Endothelial cell of umbilical vein (primary cell): ENCODE measurements around the gene TADA2A. TPM values are rescaled to one million over a fixed set of nuclear protein-coding genes. Genes with fewer than 3 reads are reported as not detected.

Source experiments
- BruUV-seq: library from RNA; stranded (reverse); fragments of 400-500 nt; replicated peaks from 2 replicates; lab custom pipeline; 2021; lab: Mats Ljungman, UMichigan
- CTCF ChIA-PET: fragments of 300-600, 350-600 bp; sonication (Branson Sonifier 250); formaldehyde crosslinking; loops from one replicate; lab custom pipeline; 2021; ENCODE audit warnings: antibody characterized with exemption, inconsistent platforms; lab: Charles Lee
- POLR2A ChIA-PET: fragments of 300-600, 350-600 bp; sonication (Branson Sonifier 250); formaldehyde crosslinking; loops from one replicate; lab custom pipeline; 2021; ENCODE audit warnings: antibody characterized with exemption, inconsistent platforms; lab: Charles Lee
- DNase-seq: peaks from one replicate; pipeline ENCODE4 v3.0.0-alpha.2; 2011; ENCODE audit warnings: low read depth, low spot score
- FAIRE-seq: peaks from 2 replicates; lab custom pipeline; 2011; peaks lifted over from hg19 to GRCh38; lab: Jason Lieb, UNC
- H2AFZ ChIP-seq: 2 replicates; pipeline ENCODE4 v1.6.0; 2012; ENCODE audit warnings: low read depth, low read length, control low read depth, inconsistent platforms
- H3K27ac ChIP-seq: 2 replicates; pipeline ENCODE4 v1.5.1; 2011; ENCODE audit warnings: low read depth, mild to moderate bottlenecking, control low read depth, low read length, moderate library complexity; ENCODE audit not compliant: insufficient read depth
- H3K27me3 ChIP-seq, 2 experiments: 2 replicates each; pipeline versions ENCODE4 v1.6.0 to v1.6.1; 2011; ENCODE audit warnings: low read length in 2 of 2, mixed read lengths in 1 of 2; ENCODE audit not compliant: control insufficient read depth in 2 of 2, insufficient read depth in 2 of 2
- H3K36me3 ChIP-seq, 2 experiments: 2 replicates in 1 of 2; 3 replicates in 1 of 2; pipeline ENCODE4 v1.5.1; 2011; ENCODE audit warnings: low read length in 2 of 2, mild to moderate bottlenecking in 1 of 2, moderate library complexity in 1 of 2; ENCODE audit not compliant: control insufficient read depth in 2 of 2, insufficient read depth in 2 of 2; ENCODE audit errors: extremely low read depth in 1 of 2
- H3K4me1 ChIP-seq: 3 replicates; pipeline ENCODE4 v1.5.1; 2011; ENCODE audit warnings: mild to moderate bottlenecking, low read length; ENCODE audit not compliant: control insufficient read depth, insufficient read depth; ENCODE audit errors: extremely low read depth
- H3K4me2 ChIP-seq: 2 replicates; pipeline ENCODE4 v1.6.1; 2011; ENCODE audit warnings: low read length, control low read depth, mixed read lengths; ENCODE audit not compliant: insufficient read depth
- H3K4me3 ChIP-seq, 3 experiments: fragments of 200-600 bp in 1 of 3; sonication (generic), shearing (Covaris generic) in 1 of 3; replicated peaks in 1 of 3; 2 replicates each; pipeline ENCODE4 v1.5.1; 2011 to 2016; ENCODE audit warnings: control low read depth in 3 of 3, low read length in 3 of 3, mild to moderate bottlenecking in 2 of 3, inconsistent platforms in 1 of 3, low read depth in 1 of 3, moderate library complexity in 1 of 3; ENCODE audit not compliant: insufficient read depth in 1 of 3
- H3K79me2 ChIP-seq: 2 replicates; pipeline ENCODE4 v1.6.0; 2012; ENCODE audit warnings: low read length, inconsistent platforms; ENCODE audit not compliant: control insufficient read depth, insufficient read depth
- H3K9ac ChIP-seq: replicated peaks from 2 replicates; pipeline ENCODE3; 2011; ENCODE audit warnings: low read length, control low read depth; ENCODE audit not compliant: insufficient read depth; ENCODE audit errors: extremely low read depth
- H3K9me1 ChIP-seq: replicated peaks from 3 replicates; pipeline ENCODE4 v1.6.0; 2011; ENCODE audit warnings: mild to moderate bottlenecking, low read length; ENCODE audit not compliant: control insufficient read depth, insufficient read depth; ENCODE audit errors: extremely low read depth
- H3K9me3 ChIP-seq: replicated peaks from 2 replicates; pipeline ENCODE4 v1.5.1; 2012; ENCODE audit warnings: low read length, inconsistent platforms; ENCODE audit not compliant: control insufficient read depth, insufficient read depth
- H4K20me1 ChIP-seq: replicated peaks from 2 replicates; pipeline ENCODE3; 2011; ENCODE audit warnings: mild to moderate bottlenecking, low read length; ENCODE audit not compliant: control insufficient read depth, insufficient read depth; ENCODE audit errors: extremely low read depth
- EZH2 ChIP-seq: IDR thresholded peaks from 2 replicates; pipeline ENCODE4 v1.6.1; 2012; ENCODE audit warnings: borderline replicate concordance, low read depth, mild to moderate bottlenecking, moderate library complexity, low read length, inconsistent platforms; ENCODE audit not compliant: severe bottlenecking
- FOS ChIP-seq: IDR thresholded peaks from 2 replicates; pipeline ENCODE4 v1.6.1; 2011; ENCODE audit warnings: mild to moderate bottlenecking, low read length, moderate library complexity, borderline replicate concordance; ENCODE audit not compliant: insufficient read depth
- GATA2 ChIP-seq: IDR thresholded peaks from 2 replicates; pipeline ENCODE4 v1.7.0; 2011; ENCODE audit warnings: low read depth, mild to moderate bottlenecking, moderate library complexity, mixed read lengths, low read length; ENCODE audit not compliant: insufficient read length, insufficient read depth
- JUN ChIP-seq: IDR thresholded peaks from 2 replicates; pipeline ENCODE4 v1.6.1; 2011; ENCODE audit warnings: borderline replicate concordance, low read depth; ENCODE audit not compliant: insufficient read length, insufficient read depth
- MYC ChIP-seq: IDR thresholded peaks from one replicate; pipeline ENCODE4 v1.6.1; 2011; ENCODE audit warnings: mild to moderate bottlenecking, low read depth, low read length
- POLR2A ChIP-seq: IDR thresholded peaks from 2 replicates; pipeline ENCODE4 v1.6.1; 2012; ENCODE audit warnings: low read depth, mild to moderate bottlenecking, control low read depth, low read length
- POLR2AphosphoS5 ChIP-seq: IDR thresholded peaks from 2 replicates; pipeline ENCODE4 v1.6.1; 2012; ENCODE audit warnings: low read depth, mild to moderate bottlenecking, control low read depth, low read length, moderate library complexity; ENCODE audit not compliant: insufficient read depth
- dilution Hi-C: fragments of 300-500 bp; cut with MboI; formaldehyde crosslinking; loops from one replicate; pipeline ENCODE4 v1.15.0; 2019; ENCODE audit warnings: low sequenced_read_pairs; ENCODE audit not compliant: extremely low pct_ligation_motif_present
- intact Hi-C: fragments of 100-400 bp; cut with micrococcal nuclease; formaldehyde crosslinking; loops from one replicate; pipeline ENCODE4 v1.10.0; 2022
- polyA plus RNA-seq, 4 experiments: library from polyadenylated mRNA; depleted of rRNA in 3 of 4; stranded (reverse) in 3 of 4; unstranded in 1 of 4; fragments of >200 nt; gene quantifications; 2 replicates each; pipeline versions ENCODE4 v1.2.1 to v1.2.3, GENCODE V29; 2011 to 2012; ENCODE audit warnings: missing spikeins in 1 of 4
- total RNA-seq: library from RNA; stranded (reverse); gene quantifications from 2 replicates; pipeline ENCODE4 v1.2.3, GENCODE V29; 2021
- TF ChIP-seq, protein P1 (sequence below), 2 donors: IDR thresholded peaks; 1 replicate in 1 of 2; 2 replicates in 1 of 2; pipeline ENCODE4 v1.5.1; 2011; ENCODE audit warnings: low read length in 2 of 2, mild to moderate bottlenecking in 2 of 2, moderate library complexity in 2 of 2, control low read depth in 1 of 2, inconsistent platforms in 1 of 2, low read depth in 1 of 2; ENCODE audit not compliant: insufficient read depth in 1 of 2; ENCODE audit errors: extremely low read depth in 1 of 2
- TF ChIP-seq, protein P2 (sequence below): IDR thresholded peaks from 2 replicates; pipeline ENCODE4 v1.6.1; 2011; ENCODE audit not compliant: insufficient read depth, insufficient read length

TADA2A gene
- total and polyA plus RNA-seq, 2 donors (not counting 3 experiments of a cell fraction or from before 2014, with no cell fraction given) = 9.9 to 22.4 TPM

DNA sequence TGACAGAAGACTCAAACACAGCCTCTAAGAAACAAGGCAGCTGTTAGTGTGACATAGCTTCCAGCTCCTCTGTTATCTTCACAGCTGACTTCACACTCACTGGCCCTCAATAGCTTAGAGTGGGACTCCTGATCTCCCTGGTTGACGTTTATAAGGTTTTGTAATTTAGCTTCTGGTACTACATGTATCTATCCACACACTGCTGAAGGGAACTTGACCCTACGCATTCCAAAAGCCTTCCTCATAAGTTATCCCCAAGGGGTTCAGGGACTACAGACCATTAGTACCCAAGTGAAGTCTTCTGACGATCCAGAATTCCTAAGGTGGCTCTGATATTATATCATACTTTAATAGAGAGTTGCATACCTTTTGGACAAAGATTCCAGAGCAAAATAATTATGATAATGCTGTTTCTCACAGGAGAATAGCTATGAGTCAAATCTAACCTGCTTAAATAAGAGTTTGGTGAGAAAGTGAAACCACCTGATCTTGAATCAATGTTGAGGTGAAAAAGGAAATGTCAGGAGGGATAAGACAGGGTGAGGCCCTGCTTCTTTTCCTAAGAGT is 14.6 kb upstream of the TADA2A start:
- H3K9ac ChIP-seq = no peak overlapping the region
- no peak overlapping the region for H3K4me2 ChIP-seq
- no peaks in the 10 kb centered on the region for H4K20me1 ChIP-seq
- H3K79me2 ChIP-seq = no peaks in the 10 kb centered on the region
- no peak overlapping the region for H2AFZ ChIP-seq
- dilution Hi-C loops = no loop called here
- POLR2A ChIA-PET = no interaction called here
- FAIRE-seq (no peak), DNase-seq (no peak)
- CTCF ChIA-PET = interaction anchor here (12.2 kb wide), 1 partner anchor 18 kb away, joined by 123 read pairs; the partner anchor contains the start of gene C17orf78
- no peaks in the 10 kb centered on the region for H3K36me3 ChIP-seq
- intact Hi-C loops = no loop called here
- H3K9me1 ChIP-seq = no peaks in the 10 kb centered on the region
- no peak for TF ChIP-seq POLR2AphosphoS5
- H3K27me3 ChIP-seq = no peaks in the 10 kb centered on the region
- no peak overlapping the region for H3K4me3 ChIP-seq
- no peaks in the 10 kb centered on the region for H3K9me3 ChIP-seq
- no TSS peak for BruUV-seq
- no peak overlapping the region for H3K27ac ChIP-seq
- H3K4me1 ChIP-seq = no peaks in the 10 kb centered on the region

DNA sequence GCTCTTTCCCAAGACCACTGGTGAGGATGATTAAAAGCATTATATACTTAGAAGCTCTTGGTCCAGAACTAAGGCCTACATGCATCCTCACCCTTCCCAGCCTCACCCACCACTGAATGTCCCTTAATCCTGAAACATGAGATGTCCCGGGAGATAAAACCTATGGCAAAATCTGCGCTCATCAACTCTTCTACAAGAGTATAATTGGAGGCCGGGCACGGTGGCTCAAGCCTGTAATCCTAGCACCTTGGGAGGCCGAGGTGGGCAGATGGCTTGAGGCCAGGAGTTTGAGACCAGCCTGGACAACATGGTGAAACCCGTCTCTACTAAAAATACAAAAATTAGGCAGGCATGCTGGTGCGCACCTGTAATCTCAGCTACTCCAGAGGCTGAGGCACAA is 13.3 kb upstream of the TADA2A start:
- H3K9me3 ChIP-seq = no peaks in the 10 kb centered on the region
- H3K4me2 ChIP-seq = no peak overlapping the region
- no peaks in the 10 kb centered on the region for H3K36me3 ChIP-seq
- no peaks in the 10 kb centered on the region for H3K27me3 ChIP-seq
- ChIA-PET POLR2A (no interaction called here), CTCF (interaction anchor here (12.2 kb wide), 1 partner anchor 19 kb away, joined by 123 read pairs; the partner anchor contains the start of gene C17orf78)
- H3K4me3 ChIP-seq = no peak overlapping the region
- intact Hi-C loops (no loop called here), dilution Hi-C loops (no loop called here)
- TF ChIP-seq, protein P1, sequence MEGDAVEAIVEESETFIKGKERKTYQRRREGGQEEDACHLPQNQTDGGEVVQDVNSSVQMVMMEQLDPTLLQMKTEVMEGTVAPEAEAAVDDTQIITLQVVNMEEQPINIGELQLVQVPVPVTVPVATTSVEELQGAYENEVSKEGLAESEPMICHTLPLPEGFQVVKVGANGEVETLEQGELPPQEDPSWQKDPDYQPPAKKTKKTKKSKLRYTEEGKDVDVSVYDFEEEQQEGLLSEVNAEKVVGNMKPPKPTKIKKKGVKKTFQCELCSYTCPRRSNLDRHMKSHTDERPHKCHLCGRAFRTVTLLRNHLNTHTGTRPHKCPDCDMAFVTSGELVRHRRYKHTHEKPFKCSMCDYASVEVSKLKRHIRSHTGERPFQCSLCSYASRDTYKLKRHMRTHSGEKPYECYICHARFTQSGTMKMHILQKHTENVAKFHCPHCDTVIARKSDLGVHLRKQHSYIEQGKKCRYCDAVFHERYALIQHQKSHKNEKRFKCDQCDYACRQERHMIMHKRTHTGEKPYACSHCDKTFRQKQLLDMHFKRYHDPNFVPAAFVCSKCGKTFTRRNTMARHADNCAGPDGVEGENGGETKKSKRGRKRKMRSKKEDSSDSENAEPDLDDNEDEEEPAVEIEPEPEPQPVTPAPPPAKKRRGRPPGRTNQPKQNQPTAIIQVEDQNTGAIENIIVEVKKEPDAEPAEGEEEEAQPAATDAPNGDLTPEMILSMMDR (IDR thresholded peaks at IDR 0.05; ENCODE audit: extremely low read depth in 1 of 2, insufficient read depth in 1 of 2, low read depth in 1 of 2, low read length in 2 of 2) = no peak
- TF ChIP-seq POLR2A = no peak
- TF ChIP-seq GATA2 = no peak
- TF ChIP-seq FOS = no peak
- TF ChIP-seq MYC = no peak
- TF ChIP-seq EZH2 = no peak
- TF ChIP-seq JUN = no peak
- TF ChIP-seq, protein P2, sequence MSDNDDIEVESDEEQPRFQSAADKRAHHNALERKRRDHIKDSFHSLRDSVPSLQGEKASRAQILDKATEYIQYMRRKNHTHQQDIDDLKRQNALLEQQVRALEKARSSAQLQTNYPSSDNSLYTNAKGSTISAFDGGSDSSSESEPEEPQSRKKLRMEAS = no peak
- no peak for TF ChIP-seq POLR2AphosphoS5
- BruUV-seq = no TSS peak
- no peaks in the 10 kb centered on the region for H3K79me2 ChIP-seq
- H3K9ac ChIP-seq = no peak overlapping the region
- H2AFZ ChIP-seq = no peak overlapping the region
- no peaks in the 10 kb centered on the region for H4K20me1 ChIP-seq
- H3K9me1 ChIP-seq = no peaks in the 10 kb centered on the region
- DNase-seq (no peak), FAIRE-seq (no peak)
- H3K4me1 ChIP-seq = no peaks in the 10 kb centered on the region
- no peak overlapping the region for H3K27ac ChIP-seq
